Activated CD4-positive, CD25-positive, alpha-beta regulatory T cell (primary cell): ENCODE data around the gene TMIE.

Experiments used
- DNase-seq, 4 experiments: peaks; one replicate each; lab custom pipeline; 2025; lab: John Stamatoyannopoulos, UW

Gene TMIE

GRCh38 chr3:46708401-46709156 is 7.4 kb downstream of the TMIE start:
- no peak for DNase-seq

- no peak for DNase-seq
Measured at GRCh38 chr3:46709157-46709654, 8.0 kb downstream of the TMIE start.

GRCh38 chr3:46709721-46710120 is 8.5 kb downstream of the TMIE start:
- no peak for DNase-seq

GRCh38 chr3:46710229-46710628 is 9.0 kb downstream of the TMIE start:
- no peak for DNase-seq

GRCh38 chr3:46710671-46711295 is 9.6 kb downstream of the TMIE start:
- no peak for DNase-seq

GRCh38 chr3:46711305-46711704 is 10.1 kb downstream of the TMIE start:
- no peak for DNase-seq

GRCh38 chr3:46711760-46712159 is 10.6 kb downstream of the TMIE start:
- DNase-seq = no peak

GRCh38 chr3:46712191-46713049 is 11.2 kb downstream of the TMIE start:
- DNase-seq = no peak

- DNase-seq = no peak
Measured at GRCh38 chr3:46713050-46713897, 12.1 kb downstream of the TMIE start.

GRCh38 chr3:46713898-46714552 is 12.8 kb downstream of the TMIE start:
- DNase-seq = no peak

GRCh38 chr3:46714728-46715506 is 13.7 kb downstream of the TMIE start:
- DNase-seq = no peak

- no peak for DNase-seq
Measured at GRCh38 chr3:46715507-46716175, 14.4 kb downstream of the TMIE start.

- DNase-seq = no peak
Measured at GRCh38 chr3:46716461-46717441, 15.6 kb downstream of the TMIE start.

GRCh38 chr3:46717447-46718231 is 16.4 kb downstream of the TMIE start, which contains the start of gene PRSS50:
PRSS50 (minus strand) TSS chr3:46717869; CDS start chr3:46717824, 45 bp downstream.
- no peak for DNase-seq

GRCh38 chr3:46719044-46719565 is 17.9 kb downstream of the TMIE start:
- DNase-seq = no peak

GRCh38 chr3:46719735-46720271 is 18.6 kb downstream of the TMIE start:
- no peak for DNase-seq

- no peak for DNase-seq
Measured at GRCh38 chr3:46721009-46721408, 19.8 kb downstream of the TMIE start.
